ENCODE measurements around the gene MBD3. TPM values are rescaled to one million over a fixed set of nuclear protein-coding genes. Genes with fewer than 3 reads are reported as not detected.
A peak's percentile ranks its signal among the peaks of the same experiment; 100 is the strongest.

The MBD3 gene
- total and polyA plus RNA-seq, 7 donors = 26.1 to 105 (median 61.7) TPM

DNA sequence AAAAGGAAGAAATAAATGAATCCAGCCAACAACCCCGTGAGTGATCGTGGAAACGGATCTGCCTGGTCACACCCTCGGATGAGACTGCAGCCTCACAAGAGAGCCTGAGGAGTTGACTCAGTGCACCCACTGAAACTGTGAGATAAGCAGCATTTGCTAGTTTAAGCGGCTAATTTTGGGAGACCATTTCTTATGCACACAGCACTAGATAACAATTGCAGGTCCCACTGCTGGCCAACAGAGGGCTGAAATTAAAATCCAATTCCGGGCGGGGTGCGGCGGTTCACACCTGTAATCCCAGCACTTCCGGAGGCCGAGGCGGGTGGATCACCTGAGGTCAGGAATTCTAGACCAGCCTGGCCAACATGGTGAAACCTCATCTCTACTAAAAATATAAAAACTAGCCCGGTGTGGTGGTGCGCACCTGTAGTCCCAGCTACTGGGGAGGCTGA is 9.0 kb upstream of the MBD3 start:
- H3K36me3 ChIP-seq = peaks cover 11 to 43% (median 28%) of the 10 kb centered on the region in 4 donors
- 81 to 90% methylated on average over 14 of the region's 14 CpGs for WGBS, 2 donors
- no peak overlapping the region for H3K27ac ChIP-seq
- DNase-seq = no peak
- H3K4me1 ChIP-seq = peaks cover 0 to 41% (median 34%) of the 10 kb centered on the region in 4 donors
- no peak for TF ChIP-seq CTCF (IDR thresholded peaks at IDR 0.05)
- no peak for TF ChIP-seq EP300 (IDR thresholded peaks at IDR 0.05)
- no peak for TF ChIP-seq POLR2A (IDR thresholded peaks at IDR 0.05)
- TF ChIP-seq POLR2AphosphoS5 (IDR thresholded peaks at IDR 0.05) = no peak
- H3K9me3 ChIP-seq = no peaks in the 10 kb centered on the region
- intact Hi-C loops (cut with DNase I) = no loop called here
- H3K27me3 ChIP-seq = no peaks in the 10 kb centered on the region
- no peak overlapping the region for H3K4me3 ChIP-seq

DNA sequence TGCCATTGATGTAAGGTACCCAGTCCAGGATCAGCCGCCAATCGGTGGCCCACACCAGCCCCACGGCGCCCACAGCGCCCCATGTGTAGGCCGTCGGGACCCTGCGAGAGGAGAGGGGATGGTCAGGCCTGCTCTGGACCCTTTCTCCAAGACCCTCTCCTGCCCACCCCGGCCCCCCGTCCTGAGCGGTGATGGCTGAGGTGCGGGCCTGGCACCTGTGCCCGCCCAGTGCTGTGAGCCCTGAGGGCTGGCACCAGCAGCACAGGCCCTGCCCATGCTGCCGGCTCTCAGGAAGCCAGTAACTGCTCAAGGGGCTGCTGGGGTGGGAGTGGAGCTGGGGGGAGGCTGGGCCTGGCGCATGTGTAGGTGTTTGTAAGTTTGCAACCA is 6.8 kb upstream of the MBD3 start:
- peaks cover 11 to 60% (median 33%) of the 10 kb centered on the region in 4 donors for H3K36me3 ChIP-seq
- peaks cover 0 to 29% (median 22%) of the 10 kb centered on the region in 4 donors for H3K4me1 ChIP-seq
- WGBS, 2 donors = 95% methylated on average over 15 of the region's 15 CpGs

DNA sequence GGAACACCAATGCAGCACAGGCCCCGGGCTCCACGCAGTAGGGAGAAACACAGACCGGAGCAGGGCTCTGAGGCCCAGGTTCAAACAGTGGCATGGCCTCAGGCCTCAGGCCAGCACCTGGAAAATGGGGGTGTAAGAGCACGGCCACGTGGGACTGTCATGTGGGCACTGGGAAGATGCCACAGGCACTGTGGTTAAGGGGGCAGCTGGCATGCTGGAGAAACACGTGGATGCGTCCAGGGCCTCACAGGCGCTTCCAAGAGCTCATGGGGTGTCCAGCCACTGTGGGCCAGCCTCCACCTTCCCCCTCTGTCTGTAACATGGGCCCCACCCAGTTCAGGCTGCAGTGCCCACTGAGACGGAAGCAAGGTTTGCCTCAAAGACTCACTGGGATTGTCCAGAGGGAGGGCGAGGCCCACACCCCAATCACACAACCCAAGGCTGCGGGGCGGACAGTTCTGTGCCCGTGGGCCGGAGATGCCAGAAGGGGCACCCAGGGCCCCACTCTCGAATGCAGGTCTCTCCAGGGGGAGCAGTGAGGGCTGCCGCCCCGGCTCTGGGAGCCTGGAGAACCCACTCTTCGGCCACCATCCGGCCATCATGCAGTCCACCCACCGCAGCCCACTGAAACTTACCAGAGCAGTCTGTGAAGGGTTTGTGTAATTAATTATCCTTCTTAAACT is 6.3 kb upstream of the MBD3 start:
- intact Hi-C loops (cut with DNase I) = no loop called here
- Histone ChIP-seq H3K9me3 (no peaks in the 10 kb centered on the region), H3K4me1 (peaks cover 0 to 23% (median 17%) of the 10 kb centered on the region in 4 donors), H3K4me3 (no peak overlapping the region), H3K27me3 (no peaks in the 10 kb centered on the region), H3K36me3 (peaks cover 11 to 60% (median 33%) of the 10 kb centered on the region in 4 donors), H3K27ac (no peak overlapping the region)
- WGBS, 2 donors = 91 to 93% methylated on average over 20 of the region's 20 CpGs
- no peak for DNase-seq
- TF ChIP-seq POLR2A (IDR thresholded peaks at IDR 0.05) = no peak
- TF ChIP-seq CTCF (IDR thresholded peaks at IDR 0.05) = no peak
- no peak for TF ChIP-seq POLR2AphosphoS5 (IDR thresholded peaks at IDR 0.05)
- no peak for TF ChIP-seq EP300 (IDR thresholded peaks at IDR 0.05)

More for the DNA sequence above, 6.8 kb upstream of the MBD3 start:
- H3K4me3 ChIP-seq = no peak overlapping the region
- no peaks in the 10 kb centered on the region for H3K27me3 ChIP-seq
- no peak overlapping the region for H3K27ac ChIP-seq
- no peak for DNase-seq
- TF ChIP-seq POLR2A (IDR thresholded peaks at IDR 0.05) (no peak), POLR2AphosphoS5 (IDR thresholded peaks at IDR 0.05) (no peak), EP300 (IDR thresholded peaks at IDR 0.05) (no peak), CTCF (IDR thresholded peaks at IDR 0.05) (no peak)
- no peaks in the 10 kb centered on the region for H3K9me3 ChIP-seq
- intact Hi-C loops (cut with DNase I) = no loop called here

GRCh38 chr19:1593501-1593772 is 772 bp upstream of the MBD3 start:
- H3K9me3 ChIP-seq = no peaks in the 10 kb centered on the region
- H3K4me1 ChIP-seq = peaks cover 0 to 34% (median 26%) of the 10 kb centered on the region in 4 donors
- no peaks in the 10 kb centered on the region for H3K27me3 ChIP-seq
- no peak for TF ChIP-seq POLR2AphosphoS5 (IDR thresholded peaks at IDR 0.05)
- no peak for TF ChIP-seq CTCF (IDR thresholded peaks at IDR 0.05)
- TF ChIP-seq POLR2A (IDR thresholded peaks at IDR 0.05) = no peak
- TF ChIP-seq EP300 (IDR thresholded peaks at IDR 0.05) = no peak
- DNase-seq = no peak
- H3K36me3 ChIP-seq = peaks cover 11 to 35% (median 21%) of the 10 kb centered on the region in 4 donors
- intact Hi-C loops (cut with DNase I) = loop anchor here (2.0 kb wide), 1 partner anchor 25 kb away; the partner anchor contains the start of gene MEX3D
- H3K27ac ChIP-seq = peak overlapping the region; percentile 79 to 99 (median 94)
- 36 to 65% methylated on average over 10 of the region's 10 CpGs for whole genome bisulfite sequencing, 2 donors
- H3K4me3 ChIP-seq = peak overlapping the region; percentile 28 to 83 (median 79)
